HL-60 (cell line): Measurements from ENCODE around the gene EHD1.
A peak's percentile ranks its signal among the peaks of the same experiment; 100 is the strongest.

Experiments used
- DNase-seq, 2 experiments: peaks; one replicate each; pipeline ENCODE4 v3.0.0-alpha.2; 2010 to 2020; ENCODE audit warnings: low read depth in 1 of 2, low spot score in 1 of 2
- H3K27ac ChIP-seq: fragments of 250-450 bp; sonication (Bioruptor Pico); replicated peaks from 2 replicates; pipeline ENCODE4 v1.5.1; 2020; ENCODE audit warnings: mild to moderate bottlenecking, moderate library complexity
- H3K27me3 ChIP-seq: fragments of 250-450 bp; sonication (Bioruptor Pico); 2 replicates; pipeline ENCODE4 v1.5.1; 2021; ENCODE audit warnings: mild to moderate bottlenecking, moderate library complexity; ENCODE audit not compliant: insufficient read depth, poor library complexity, severe bottlenecking
- H3K4me3 ChIP-seq: replicated peaks from 2 replicates; pipeline ENCODE4 v1.5.1; 2011; ENCODE audit warnings: mild to moderate bottlenecking, control low read depth, low read length; ENCODE audit not compliant: insufficient read depth
- GABPA ChIP-seq: IDR thresholded peaks from 2 replicates; pipeline ENCODE4 v1.6.1; 2012; ENCODE audit warnings: low read depth
- POLR2AphosphoS5 ChIP-seq: IDR thresholded peaks from 2 replicates; pipeline ENCODE4 v1.6.1; 2012; ENCODE audit warnings: low read depth
- SPI1 ChIP-seq: IDR thresholded peaks from 2 replicates; pipeline ENCODE4 v1.6.1; 2012; ENCODE audit warnings: low read depth, mild to moderate bottlenecking, borderline replicate concordance
- TF ChIP-seq, protein P1 (sequence below): IDR thresholded peaks from 2 replicates; pipeline ENCODE4 v1.6.1; 2012; ENCODE audit warnings: low read depth; ENCODE audit not compliant: insufficient replicate concordance
- TF ChIP-seq, protein P2 (sequence below): IDR thresholded peaks from one replicate; pipeline ENCODE4 v1.5.1; 2011; ENCODE audit warnings: low read length, control low read depth, inconsistent platforms; ENCODE audit not compliant: insufficient read depth

The EHD1 gene

DNA sequence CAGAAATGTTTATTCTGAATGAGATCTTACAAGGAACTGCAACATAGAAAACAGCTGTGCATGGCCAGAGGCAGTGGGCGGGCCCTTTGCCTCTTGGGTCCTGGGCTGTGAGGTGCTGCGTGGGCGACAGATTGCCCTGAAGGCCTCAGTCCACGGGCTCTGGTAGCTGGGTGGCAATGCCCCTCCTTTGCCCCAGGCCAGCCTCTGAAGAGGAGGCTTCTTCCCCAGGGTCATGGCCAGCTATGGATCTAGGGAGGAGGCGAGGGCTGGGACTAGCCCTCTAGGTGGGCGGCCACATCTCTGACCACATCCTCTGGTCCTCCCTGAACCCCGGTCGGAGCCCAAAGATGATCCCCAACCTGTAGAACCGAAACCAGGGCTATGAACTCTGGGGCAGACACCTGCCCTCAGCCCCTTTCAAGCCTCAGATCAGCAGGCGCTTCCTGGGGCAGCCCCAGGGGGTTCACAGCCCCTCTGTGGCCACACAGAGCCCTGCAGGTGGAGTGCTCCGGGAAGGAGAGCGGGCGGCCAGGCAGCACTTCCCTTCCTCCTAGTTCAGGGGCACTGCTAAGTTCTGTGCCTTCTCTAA is 27.3 kb downstream of the EHD1 start:
- Histone ChIP-seq H3K4me3 (no peak overlapping the region), H3K27ac (no peak overlapping the region; the same call in 1 of the 2 replicates), H3K27me3 (no peaks in the 10 kb centered on the region)
- no peak for DNase-seq
- TF ChIP-seq, protein P1, sequence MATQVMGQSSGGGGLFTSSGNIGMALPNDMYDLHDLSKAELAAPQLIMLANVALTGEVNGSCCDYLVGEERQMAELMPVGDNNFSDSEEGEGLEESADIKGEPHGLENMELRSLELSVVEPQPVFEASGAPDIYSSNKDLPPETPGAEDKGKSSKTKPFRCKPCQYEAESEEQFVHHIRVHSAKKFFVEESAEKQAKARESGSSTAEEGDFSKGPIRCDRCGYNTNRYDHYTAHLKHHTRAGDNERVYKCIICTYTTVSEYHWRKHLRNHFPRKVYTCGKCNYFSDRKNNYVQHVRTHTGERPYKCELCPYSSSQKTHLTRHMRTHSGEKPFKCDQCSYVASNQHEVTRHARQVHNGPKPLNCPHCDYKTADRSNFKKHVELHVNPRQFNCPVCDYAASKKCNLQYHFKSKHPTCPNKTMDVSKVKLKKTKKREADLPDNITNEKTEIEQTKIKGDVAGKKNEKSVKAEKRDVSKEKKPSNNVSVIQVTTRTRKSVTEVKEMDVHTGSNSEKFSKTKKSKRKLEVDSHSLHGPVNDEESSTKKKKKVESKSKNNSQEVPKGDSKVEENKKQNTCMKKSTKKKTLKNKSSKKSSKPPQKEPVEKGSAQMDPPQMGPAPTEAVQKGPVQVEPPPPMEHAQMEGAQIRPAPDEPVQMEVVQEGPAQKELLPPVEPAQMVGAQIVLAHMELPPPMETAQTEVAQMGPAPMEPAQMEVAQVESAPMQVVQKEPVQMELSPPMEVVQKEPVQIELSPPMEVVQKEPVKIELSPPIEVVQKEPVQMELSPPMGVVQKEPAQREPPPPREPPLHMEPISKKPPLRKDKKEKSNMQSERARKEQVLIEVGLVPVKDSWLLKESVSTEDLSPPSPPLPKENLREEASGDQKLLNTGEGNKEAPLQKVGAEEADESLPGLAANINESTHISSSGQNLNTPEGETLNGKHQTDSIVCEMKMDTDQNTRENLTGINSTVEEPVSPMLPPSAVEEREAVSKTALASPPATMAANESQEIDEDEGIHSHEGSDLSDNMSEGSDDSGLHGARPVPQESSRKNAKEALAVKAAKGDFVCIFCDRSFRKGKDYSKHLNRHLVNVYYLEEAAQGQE = no peak
- TF ChIP-seq POLR2AphosphoS5 (no peak; the same call in 1 of the 2 replicates), SPI1 (no peak), GABPA (no peak)
- TF ChIP-seq, protein P2, sequence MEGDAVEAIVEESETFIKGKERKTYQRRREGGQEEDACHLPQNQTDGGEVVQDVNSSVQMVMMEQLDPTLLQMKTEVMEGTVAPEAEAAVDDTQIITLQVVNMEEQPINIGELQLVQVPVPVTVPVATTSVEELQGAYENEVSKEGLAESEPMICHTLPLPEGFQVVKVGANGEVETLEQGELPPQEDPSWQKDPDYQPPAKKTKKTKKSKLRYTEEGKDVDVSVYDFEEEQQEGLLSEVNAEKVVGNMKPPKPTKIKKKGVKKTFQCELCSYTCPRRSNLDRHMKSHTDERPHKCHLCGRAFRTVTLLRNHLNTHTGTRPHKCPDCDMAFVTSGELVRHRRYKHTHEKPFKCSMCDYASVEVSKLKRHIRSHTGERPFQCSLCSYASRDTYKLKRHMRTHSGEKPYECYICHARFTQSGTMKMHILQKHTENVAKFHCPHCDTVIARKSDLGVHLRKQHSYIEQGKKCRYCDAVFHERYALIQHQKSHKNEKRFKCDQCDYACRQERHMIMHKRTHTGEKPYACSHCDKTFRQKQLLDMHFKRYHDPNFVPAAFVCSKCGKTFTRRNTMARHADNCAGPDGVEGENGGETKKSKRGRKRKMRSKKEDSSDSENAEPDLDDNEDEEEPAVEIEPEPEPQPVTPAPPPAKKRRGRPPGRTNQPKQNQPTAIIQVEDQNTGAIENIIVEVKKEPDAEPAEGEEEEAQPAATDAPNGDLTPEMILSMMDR = no peak

DNA sequence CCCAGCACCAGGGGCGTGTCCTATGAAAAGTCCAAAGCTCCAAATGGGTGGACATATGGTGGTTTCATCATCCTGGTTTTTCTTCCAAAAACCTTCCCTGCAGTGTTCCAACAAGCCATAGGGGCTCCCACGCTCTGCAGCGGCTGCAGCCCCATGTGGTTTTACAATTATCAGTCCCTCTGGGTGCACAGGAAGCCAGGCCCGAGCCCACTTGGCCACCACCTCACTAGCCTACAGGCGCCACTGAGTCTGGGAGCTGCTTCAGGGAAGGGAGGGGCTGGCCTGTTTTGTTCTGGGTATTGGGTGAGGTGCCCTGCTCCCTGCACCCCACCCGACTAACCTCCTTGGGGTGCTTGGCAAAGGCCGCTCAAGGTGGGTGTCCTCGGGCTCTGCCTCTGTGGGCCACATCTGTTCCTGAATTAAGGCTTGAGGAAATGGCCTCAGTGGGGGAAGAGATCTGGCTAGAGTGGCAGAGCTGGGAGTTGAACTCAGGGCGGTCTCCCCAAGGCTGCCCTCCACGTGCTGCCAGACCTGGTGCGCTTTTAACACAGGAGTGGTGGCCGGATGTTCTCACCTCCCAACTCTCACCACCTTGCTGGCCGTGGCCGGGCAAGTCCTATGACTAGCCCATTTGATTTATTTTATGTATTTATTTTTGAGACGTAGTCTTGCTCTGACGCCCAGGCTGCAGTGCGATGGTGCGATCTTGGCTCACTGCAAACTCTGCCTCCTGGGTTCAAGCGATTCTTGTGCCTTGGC is 28.6 kb downstream of the EHD1 start:
- TF ChIP-seq GABPA (no peak), SPI1 (no peak)
- TF ChIP-seq, protein P1 = no peak
- TF ChIP-seq, protein P2 = no peak
- Histone ChIP-seq H3K27ac (no peak overlapping the region), H3K27me3 (no peaks in the 10 kb centered on the region), H3K4me3 (no peak overlapping the region)
- no peak for DNase-seq

DNA sequence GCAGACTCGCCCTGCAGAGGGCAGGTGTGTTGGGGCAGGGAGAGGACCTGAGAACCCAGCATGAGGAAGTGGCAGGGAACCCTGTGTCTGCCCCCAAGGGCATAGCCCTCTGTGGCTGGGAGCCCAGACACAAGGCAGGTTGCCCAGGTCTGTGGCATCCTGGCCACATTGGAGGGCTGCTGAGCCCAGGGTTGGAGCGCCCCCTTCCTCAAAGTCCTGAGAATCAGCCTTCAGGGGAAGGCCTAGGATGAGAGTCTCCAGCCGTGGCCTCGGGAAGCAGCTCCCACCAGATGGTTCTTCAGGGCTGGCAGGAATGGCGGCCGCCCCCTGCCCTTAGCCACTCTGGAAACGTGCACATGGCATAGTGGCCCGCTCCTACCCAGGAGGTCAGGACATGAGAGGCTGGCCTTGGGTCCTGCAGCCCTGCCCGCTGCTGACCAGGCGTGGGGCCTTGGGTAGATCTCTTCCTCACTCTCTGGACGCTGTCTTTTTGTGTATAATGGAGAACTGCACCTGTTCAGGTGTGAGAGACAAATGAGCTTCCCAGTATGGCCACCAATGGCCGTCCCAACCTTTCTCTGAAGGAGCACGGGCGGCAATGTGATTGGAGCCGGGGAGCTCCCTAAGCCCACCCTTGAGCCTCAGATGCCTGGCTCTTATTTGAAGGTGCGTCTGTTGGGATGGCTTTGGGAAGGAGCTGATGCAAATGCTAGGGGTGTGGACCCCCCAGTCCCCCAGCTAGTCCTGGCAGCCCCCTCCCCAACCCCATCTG is 29.4 kb downstream of the EHD1 start:
- Histone ChIP-seq H3K27ac (peak overlapping the region; percentile 0), H3K27me3 (no peaks in the 10 kb centered on the region), H3K4me3 (no peak overlapping the region)
- DNase-seq = peak; percentile 65 to 77
- TF ChIP-seq, protein P1 = no peak
- TF ChIP-seq GABPA (no peak), POLR2AphosphoS5 (no peak), SPI1 (peak; percentile 79; the same call in 1 of the 2 replicates)
- TF ChIP-seq, protein P2 = no peak
